ENCODE results near the gene STAG1.

- TF ChIP-seq, protein P1, sequence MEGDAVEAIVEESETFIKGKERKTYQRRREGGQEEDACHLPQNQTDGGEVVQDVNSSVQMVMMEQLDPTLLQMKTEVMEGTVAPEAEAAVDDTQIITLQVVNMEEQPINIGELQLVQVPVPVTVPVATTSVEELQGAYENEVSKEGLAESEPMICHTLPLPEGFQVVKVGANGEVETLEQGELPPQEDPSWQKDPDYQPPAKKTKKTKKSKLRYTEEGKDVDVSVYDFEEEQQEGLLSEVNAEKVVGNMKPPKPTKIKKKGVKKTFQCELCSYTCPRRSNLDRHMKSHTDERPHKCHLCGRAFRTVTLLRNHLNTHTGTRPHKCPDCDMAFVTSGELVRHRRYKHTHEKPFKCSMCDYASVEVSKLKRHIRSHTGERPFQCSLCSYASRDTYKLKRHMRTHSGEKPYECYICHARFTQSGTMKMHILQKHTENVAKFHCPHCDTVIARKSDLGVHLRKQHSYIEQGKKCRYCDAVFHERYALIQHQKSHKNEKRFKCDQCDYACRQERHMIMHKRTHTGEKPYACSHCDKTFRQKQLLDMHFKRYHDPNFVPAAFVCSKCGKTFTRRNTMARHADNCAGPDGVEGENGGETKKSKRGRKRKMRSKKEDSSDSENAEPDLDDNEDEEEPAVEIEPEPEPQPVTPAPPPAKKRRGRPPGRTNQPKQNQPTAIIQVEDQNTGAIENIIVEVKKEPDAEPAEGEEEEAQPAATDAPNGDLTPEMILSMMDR (IDR thresholded peaks at IDR 0.05), result no peak
- no peak for TF ChIP-seq POLR2A (IDR thresholded peaks at IDR 0.05)
These were observed 204.9 kb downstream of the STAG1 start for GRCh38 chr3:136547293-136547692.

All from body of pancreas (tissue), 4 donors.